ENCODE data around the gene GPR162. TPM values are rescaled to one million over a fixed set of nuclear protein-coding genes. Genes with fewer than 3 reads are reported as not detected.
A peak's percentile ranks its signal among the peaks of the same experiment; 100 is the strongest.

GPR162 gene
- total and polyA plus RNA-seq, 2 of the 4 experiments (the other 2 are of a cell fraction): 2.9 to 6.0 TPM

DNA sequence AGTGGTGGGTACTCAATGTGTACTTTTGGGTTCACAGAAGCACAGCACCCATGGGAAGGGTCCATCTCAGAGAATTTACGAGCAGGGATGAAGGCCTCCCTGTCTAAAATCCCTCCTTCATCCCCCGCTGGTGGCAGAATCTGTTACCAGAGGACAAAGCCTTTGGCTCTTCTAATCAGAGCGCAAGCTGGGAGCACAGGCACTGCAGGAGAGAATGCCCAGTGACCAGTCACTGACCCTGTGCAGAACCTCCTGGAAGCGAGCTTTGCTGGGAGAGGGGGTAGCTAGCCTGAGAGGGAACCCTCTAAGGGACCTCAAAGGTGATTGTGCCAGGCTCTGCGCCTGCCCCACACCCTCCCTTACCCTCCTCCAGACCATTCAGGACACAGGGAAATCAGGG, 1.5 kb upstream of the GPR162 start:
- peaks cover 0 to 8% of the 10 kb centered on the region in 2 experiments; a peak in 1 of 4 replicates for H3K79me1 ChIP-seq (ENCODE audit: low read depth in 1 of 2, low read length in 2 of 2)
- peaks cover 4% of the 10 kb centered on the region for H3K9me1 ChIP-seq (ENCODE audit: insufficient read depth, low read length)
- H2BK120ac ChIP-seq (ENCODE audit: low read depth, low read length): no peak overlapping the region
- in situ Hi-C loops (cut with MboI; ENCODE audit: low sequenced_read_pairs): loop anchor here (10.0 kb wide), 1 partner anchor 205 kb away; no protein-coding TSS in a partner anchor
- no peak overlapping the region for H2BK5ac ChIP-seq (ENCODE audit: low read depth, low read length, poor library complexity, severe bottlenecking)
- H3K4me3 ChIP-seq (ENCODE audit: insufficient read depth, low read depth, low read length): no peak overlapping the region
- intact Hi-C loops (cut with micrococcal nuclease): no loop called here
- no peaks in the 10 kb centered on the region for H4K20me1 ChIP-seq (ENCODE audit: insufficient read depth, low read length)
- H3K14ac ChIP-seq (replicated peaks; ENCODE audit: low read depth, low read length): no peak overlapping the region
- H2BK15ac ChIP-seq (ENCODE audit: low read depth, low read length): no peak overlapping the region
- H3K36me3 ChIP-seq (ENCODE audit: control insufficient read depth, insufficient read depth, low read length): peaks cover 3% of the 10 kb centered on the region
- H2AFZ ChIP-seq (replicated peaks; ENCODE audit: low read length, poor library complexity): no peak overlapping the region
- H2AK9ac ChIP-seq (replicated peaks; ENCODE audit: low read depth, low read length, poor library complexity): no peak overlapping the region
- TF ChIP-seq FOS (IDR thresholded peaks at IDR 0.05; ENCODE audit: low read depth, low read length) (no peak), NFE2L2 (IDR thresholded peaks at IDR 0.05; ENCODE audit: low read depth, low read length) (no peak), CHD1 (IDR thresholded peaks at IDR 0.05; ENCODE audit: low read depth, low read length) (no peak), MXI1 (IDR thresholded peaks at IDR 0.05; ENCODE audit: borderline replicate concordance, low read depth, low read length) (no peak), CEBPB (IDR thresholded peaks at IDR 0.05; ENCODE audit: low read depth, low read length) (no peak), RFX5 (IDR thresholded peaks at IDR 0.05; ENCODE audit: low read depth, low read length) (no peak), MAFK (IDR thresholded peaks at IDR 0.05; ENCODE audit: low read depth, low read length) (no peak), POLR2A (IDR thresholded peaks at IDR 0.05; ENCODE audit: low read depth, low read length) (no peak), BHLHE40 (IDR thresholded peaks at IDR 0.05; ENCODE audit: low read depth, low read length) (no peak), RAD21 (IDR thresholded peaks at IDR 0.05; ENCODE audit: low read length) (no peak), SMC3 (IDR thresholded peaks at IDR 0.05; ENCODE audit: low read depth, low read length) (no peak), MAZ (IDR thresholded peaks at IDR 0.05; ENCODE audit: borderline replicate concordance, low read depth, low read length) (no peak), RCOR1 (IDR thresholded peaks at IDR 0.05; ENCODE audit: insufficient replicate concordance, low read length) (no peak)
- TF ChIP-seq, protein P1, sequence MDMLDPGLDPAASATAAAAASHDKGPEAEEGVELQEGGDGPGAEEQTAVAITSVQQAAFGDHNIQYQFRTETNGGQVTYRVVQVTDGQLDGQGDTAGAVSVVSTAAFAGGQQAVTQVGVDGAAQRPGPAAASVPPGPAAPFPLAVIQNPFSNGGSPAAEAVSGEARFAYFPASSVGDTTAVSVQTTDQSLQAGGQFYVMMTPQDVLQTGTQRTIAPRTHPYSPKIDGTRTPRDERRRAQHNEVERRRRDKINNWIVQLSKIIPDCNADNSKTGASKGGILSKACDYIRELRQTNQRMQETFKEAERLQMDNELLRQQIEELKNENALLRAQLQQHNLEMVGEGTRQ (IDR thresholded peaks at IDR 0.05; ENCODE audit: low read depth, low read length): no peak
- TF ChIP-seq, protein P2, sequence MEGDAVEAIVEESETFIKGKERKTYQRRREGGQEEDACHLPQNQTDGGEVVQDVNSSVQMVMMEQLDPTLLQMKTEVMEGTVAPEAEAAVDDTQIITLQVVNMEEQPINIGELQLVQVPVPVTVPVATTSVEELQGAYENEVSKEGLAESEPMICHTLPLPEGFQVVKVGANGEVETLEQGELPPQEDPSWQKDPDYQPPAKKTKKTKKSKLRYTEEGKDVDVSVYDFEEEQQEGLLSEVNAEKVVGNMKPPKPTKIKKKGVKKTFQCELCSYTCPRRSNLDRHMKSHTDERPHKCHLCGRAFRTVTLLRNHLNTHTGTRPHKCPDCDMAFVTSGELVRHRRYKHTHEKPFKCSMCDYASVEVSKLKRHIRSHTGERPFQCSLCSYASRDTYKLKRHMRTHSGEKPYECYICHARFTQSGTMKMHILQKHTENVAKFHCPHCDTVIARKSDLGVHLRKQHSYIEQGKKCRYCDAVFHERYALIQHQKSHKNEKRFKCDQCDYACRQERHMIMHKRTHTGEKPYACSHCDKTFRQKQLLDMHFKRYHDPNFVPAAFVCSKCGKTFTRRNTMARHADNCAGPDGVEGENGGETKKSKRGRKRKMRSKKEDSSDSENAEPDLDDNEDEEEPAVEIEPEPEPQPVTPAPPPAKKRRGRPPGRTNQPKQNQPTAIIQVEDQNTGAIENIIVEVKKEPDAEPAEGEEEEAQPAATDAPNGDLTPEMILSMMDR (conservative IDR thresholded peaks at IDR 0.05; ENCODE audit: low read depth, low read length): no peak
- TF ChIP-seq, protein P3, sequence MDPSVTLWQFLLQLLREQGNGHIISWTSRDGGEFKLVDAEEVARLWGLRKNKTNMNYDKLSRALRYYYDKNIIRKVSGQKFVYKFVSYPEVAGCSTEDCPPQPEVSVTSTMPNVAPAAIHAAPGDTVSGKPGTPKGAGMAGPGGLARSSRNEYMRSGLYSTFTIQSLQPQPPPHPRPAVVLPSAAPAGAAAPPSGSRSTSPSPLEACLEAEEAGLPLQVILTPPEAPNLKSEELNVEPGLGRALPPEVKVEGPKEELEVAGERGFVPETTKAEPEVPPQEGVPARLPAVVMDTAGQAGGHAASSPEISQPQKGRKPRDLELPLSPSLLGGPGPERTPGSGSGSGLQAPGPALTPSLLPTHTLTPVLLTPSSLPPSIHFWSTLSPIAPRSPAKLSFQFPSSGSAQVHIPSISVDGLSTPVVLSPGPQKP (IDR thresholded peaks at IDR 0.05; ENCODE audit: borderline replicate concordance, low read depth, low read length): no peak
- no peak overlapping the region for H4K8ac ChIP-seq (ENCODE audit: low read depth in 2 of 2, low read length in 2 of 2)
- CTCF ChIA-PET: no interaction called here
- H3K56ac ChIP-seq (ENCODE audit: extremely low read depth, insufficient read depth, low read length): no peak overlapping the region
- H4K5ac ChIP-seq (ENCODE audit: low read depth, low read length): no peak overlapping the region
- dilution Hi-C loops (cut with HindIII; ENCODE audit: low sequenced_read_pairs, unreplicated experiment): no loop called here
- POLR2A ChIA-PET (ENCODE audit: unreplicated experiment): no interaction called here
- no TSS peak for BruUV-seq (replicated peaks)
- no peak for DNase-seq
- no peak overlapping the region for H3K4ac ChIP-seq (ENCODE audit: low read depth, low read length)
- H3K27me3 ChIP-seq (ENCODE audit: control insufficient read depth, insufficient read depth, low read length): peaks cover 2% of the 10 kb centered on the region; the same call in 1 of the 2 replicates
- WGBS, 2 experiments (ENCODE audit: extremely low coverage in 2 of 2, insufficient read length in 1 of 2): 100% methylated on average over 1 of the region's 5 CpGs; no CpG with 5 or more reads in 1 of the 2 experiments
- H4K91ac ChIP-seq (ENCODE audit: insufficient read depth, low read depth, low read length): no peak overlapping the region
- no peak overlapping the region for H2AK5ac ChIP-seq (ENCODE audit: low read depth, low read length)
- no peak overlapping the region; the same call in 1 of the 2 replicates for H3K9ac ChIP-seq (ENCODE audit: low read depth, low read length)
- no peak overlapping the region for H2BK20ac ChIP-seq (ENCODE audit: low read depth, low read length)
- no peaks in the 10 kb centered on the region for H3K9me3 ChIP-seq (ENCODE audit: control insufficient read depth, insufficient read depth, low read length)
- peak overlapping the region; percentile 15; the same call in 1 of the 2 replicates for H3K23ac ChIP-seq (ENCODE audit: low read depth, low read length)
- H3K27ac ChIP-seq (ENCODE audit: insufficient read depth, low read length): no peak overlapping the region
- H3K4me1 ChIP-seq (ENCODE audit: control insufficient read depth, insufficient read depth, low read length): peaks cover 13% of the 10 kb centered on the region; the same call in 1 of the 2 replicates
- H3K4me2 ChIP-seq (ENCODE audit: low read depth, low read length): no peak overlapping the region
- no peak overlapping the region for H3K18ac ChIP-seq (ENCODE audit: low read depth, low read length)
- no peak for ATAC-seq (ENCODE audit: low read depth)

All from IMR-90 (cell line).